ENCODE measurements around the gene BID.

BID gene

GRCh38 chr22:17774206-17774925 is at the start of gene BID:
Gene BID (minus strand): TSS chr22:17774469. CDS start chr22:17750116, 24,353 bp downstream.
- Mint-ChIP-seq H3K27me3 (ENCODE audit: low read depth) (peaks cover 15% of the 10 kb centered on the region), H3K4me3 (peak within 1 kb of the TSS; percentile 84), H3K4me1 (ENCODE audit: low read depth) (peaks cover 58% of the 10 kb centered on the region), H3K36me3 (ENCODE audit: low read depth) (peaks cover 14% of the 10 kb centered on the region), H3K27ac (peak within 1 kb of the TSS; percentile 77), H3K9me3 (no peaks in the 10 kb centered on the region)

- Mint-ChIP-seq H3K4me3 (no peak overlapping the region), H3K27ac (no peak overlapping the region), H3K36me3 (ENCODE audit: low read depth) (peaks cover 3% of the 10 kb centered on the region), H3K9me3 (no peaks in the 10 kb centered on the region), H3K4me1 (ENCODE audit: low read depth) (no peaks in the 10 kb centered on the region), H3K27me3 (ENCODE audit: low read depth) (no peaks in the 10 kb centered on the region)
Observed at GRCh38 chr22:17823964-17824363, 49.7 kb upstream of the BID start.

- H3K27ac Mint-ChIP-seq, result no peak overlapping the region
Observed at GRCh38 chr22:17823226-17823625, 49.0 kb upstream of the BID start.

GRCh38 chr22:17822087-17822486 is 47.8 kb upstream of the BID start:
- Mint-ChIP-seq H3K36me3 (ENCODE audit: low read depth) (peaks cover 3% of the 10 kb centered on the region), H3K4me1 (ENCODE audit: low read depth) (no peaks in the 10 kb centered on the region), H3K27ac (no peak overlapping the region), H3K4me3 (no peak overlapping the region), H3K27me3 (ENCODE audit: low read depth) (no peaks in the 10 kb centered on the region), H3K9me3 (no peaks in the 10 kb centered on the region)

More at GRCh38 chr22:17823226-17823625, 49.0 kb upstream of the BID start:
- Mint-ChIP-seq H3K27me3 (ENCODE audit: low read depth) (no peaks in the 10 kb centered on the region), H3K4me1 (ENCODE audit: low read depth) (no peaks in the 10 kb centered on the region), H3K36me3 (ENCODE audit: low read depth) (peaks cover 3% of the 10 kb centered on the region), H3K4me3 (no peak overlapping the region), H3K9me3 (no peaks in the 10 kb centered on the region)

DNA sequence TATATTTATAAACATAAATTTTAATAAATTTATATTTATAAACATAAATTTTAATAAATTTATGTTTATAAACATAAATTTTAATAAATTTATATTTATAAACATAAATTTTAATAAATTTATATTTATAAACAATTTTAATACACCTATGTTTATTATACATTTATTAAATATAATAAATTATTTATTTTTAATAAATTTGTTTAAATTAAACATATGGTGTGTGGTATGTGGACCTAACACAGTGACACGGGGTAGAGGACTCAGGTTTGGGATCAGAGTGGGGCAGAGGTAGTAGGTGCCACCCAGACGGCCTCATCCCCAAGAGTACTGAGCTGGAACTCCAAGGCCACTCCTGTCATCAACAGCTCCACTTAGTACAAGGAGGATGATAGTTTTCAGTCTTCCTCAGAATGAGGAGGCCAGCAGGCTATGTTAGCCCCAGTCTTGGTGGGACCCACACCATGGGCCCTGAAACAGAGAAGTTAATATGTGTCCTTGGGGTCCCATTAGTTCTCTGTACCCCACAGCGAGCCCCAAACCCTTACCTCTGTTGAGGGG is 46.7 kb upstream of the BID start:
- Mint-ChIP-seq H3K36me3 (ENCODE audit: low read depth) (no peaks in the 10 kb centered on the region), H3K27ac (no peak overlapping the region), H3K9me3 (no peaks in the 10 kb centered on the region)

DNA sequence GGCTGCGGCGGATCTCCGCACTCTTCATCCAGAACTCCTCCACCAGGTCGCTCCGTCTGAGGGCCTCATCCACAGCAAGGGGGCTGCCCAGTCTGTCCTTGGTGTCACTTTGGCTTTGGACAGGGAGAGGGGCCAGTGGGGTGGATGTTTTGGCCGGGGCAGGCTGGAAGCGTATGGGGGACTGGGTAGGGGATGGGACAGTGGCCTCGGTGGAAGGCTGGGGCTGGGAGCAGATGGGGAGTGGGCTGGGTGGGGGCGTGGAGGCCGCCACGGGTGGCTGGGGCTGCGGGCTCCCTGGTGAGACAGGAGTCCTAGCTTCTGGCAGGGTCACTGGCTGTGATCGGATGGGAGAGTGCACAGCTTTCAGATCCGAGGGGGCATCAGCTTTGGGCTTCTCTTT is 44.4 kb upstream of the BID start:
- Mint-ChIP-seq H3K9me3 (no peaks in the 10 kb centered on the region), H3K36me3 (ENCODE audit: low read depth) (no peaks in the 10 kb centered on the region), H3K4me1 (ENCODE audit: low read depth) (no peaks in the 10 kb centered on the region), H3K4me3 (no peak overlapping the region), H3K27me3 (ENCODE audit: low read depth) (no peaks in the 10 kb centered on the region), H3K27ac (no peak overlapping the region)

More for the DNA sequence above, 46.7 kb upstream of the BID start:
- no peaks in the 10 kb centered on the region for H3K4me1 Mint-ChIP-seq (ENCODE audit: low read depth)
- H3K4me3 Mint-ChIP-seq, result no peak overlapping the region
- H3K27me3 Mint-ChIP-seq (ENCODE audit: low read depth), result no peaks in the 10 kb centered on the region

DNA sequence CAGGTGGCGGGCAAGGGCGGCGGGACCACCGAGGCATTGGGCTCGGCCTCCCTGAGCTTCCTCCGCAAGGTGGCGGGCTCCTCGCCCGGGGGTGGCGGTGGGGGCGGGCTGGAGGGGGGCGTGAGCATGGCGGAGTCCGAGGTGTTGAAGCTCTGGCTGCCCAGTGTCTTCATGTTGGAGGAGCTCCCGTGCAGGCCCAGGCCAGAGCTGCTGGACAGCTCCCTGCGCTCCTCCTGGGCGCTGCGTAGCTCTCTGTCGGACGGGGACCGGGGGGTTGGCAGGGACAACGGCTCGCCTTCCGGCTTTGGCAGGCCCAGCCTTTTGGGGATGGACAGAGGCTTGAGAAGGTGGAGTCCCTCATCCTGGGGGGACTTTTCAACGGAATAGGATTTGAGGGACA is 43.9 kb upstream of the BID start:
- no peaks in the 10 kb centered on the region for H3K9me3 Mint-ChIP-seq
- no peaks in the 10 kb centered on the region for H3K36me3 Mint-ChIP-seq (ENCODE audit: low read depth)
- no peaks in the 10 kb centered on the region for H3K4me1 Mint-ChIP-seq (ENCODE audit: low read depth)
- no peak overlapping the region for H3K4me3 Mint-ChIP-seq
- no peak overlapping the region for H3K27ac Mint-ChIP-seq
- no peaks in the 10 kb centered on the region for H3K27me3 Mint-ChIP-seq (ENCODE audit: low read depth)

GRCh38 chr22:17817511-17818065 is 43.3 kb upstream of the BID start:
- Mint-ChIP-seq H3K4me3 (no peak overlapping the region), H3K4me1 (ENCODE audit: low read depth) (no peaks in the 10 kb centered on the region), H3K27ac (no peak overlapping the region), H3K36me3 (ENCODE audit: low read depth) (no peaks in the 10 kb centered on the region), H3K27me3 (ENCODE audit: low read depth) (no peaks in the 10 kb centered on the region), H3K9me3 (no peaks in the 10 kb centered on the region)

DNA sequence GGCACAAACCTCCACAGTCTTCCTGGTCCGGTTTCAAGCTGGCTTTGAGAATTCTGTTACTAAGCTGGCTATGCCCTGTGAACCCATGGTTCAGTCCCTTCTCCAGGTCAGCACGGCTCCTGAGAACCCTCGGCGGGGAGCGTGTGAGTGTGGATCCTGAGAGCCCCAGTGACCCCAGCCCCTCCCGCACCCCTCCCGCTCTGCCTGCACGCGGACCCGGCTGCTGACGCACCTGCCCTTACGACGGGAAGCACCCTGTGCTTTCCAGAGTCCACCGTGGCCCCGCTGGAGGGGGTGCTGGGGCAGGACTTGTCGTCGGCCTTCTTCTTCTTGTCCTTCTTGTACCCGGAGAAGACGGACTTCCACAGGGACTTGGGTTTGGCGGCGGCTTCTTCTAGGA is 42.8 kb upstream of the BID start:
- H3K4me3 Mint-ChIP-seq, result no peak overlapping the region
- H3K27me3 Mint-ChIP-seq (ENCODE audit: low read depth), result no peaks in the 10 kb centered on the region
- H3K36me3 Mint-ChIP-seq (ENCODE audit: low read depth), result no peaks in the 10 kb centered on the region
- no peaks in the 10 kb centered on the region for H3K4me1 Mint-ChIP-seq (ENCODE audit: low read depth)
- no peak overlapping the region for H3K27ac Mint-ChIP-seq
- H3K9me3 Mint-ChIP-seq, result no peaks in the 10 kb centered on the region

- Mint-ChIP-seq H3K4me3 (no peak overlapping the region), H3K27ac (no peak overlapping the region), H3K4me1 (ENCODE audit: low read depth) (no peaks in the 10 kb centered on the region), H3K27me3 (ENCODE audit: low read depth) (no peaks in the 10 kb centered on the region), H3K36me3 (ENCODE audit: low read depth) (no peaks in the 10 kb centered on the region), H3K9me3 (no peaks in the 10 kb centered on the region)
Observed at GRCh38 chr22:17816649-17817048, 42.4 kb upstream of the BID start.

- H3K9me3 Mint-ChIP-seq, result no peaks in the 10 kb centered on the region
- H3K27ac Mint-ChIP-seq, result no peak overlapping the region
- no peak overlapping the region for H3K4me3 Mint-ChIP-seq
- H3K27me3 Mint-ChIP-seq (ENCODE audit: low read depth), result no peaks in the 10 kb centered on the region
- H3K4me1 Mint-ChIP-seq (ENCODE audit: low read depth), result no peaks in the 10 kb centered on the region
- H3K36me3 Mint-ChIP-seq (ENCODE audit: low read depth), result no peaks in the 10 kb centered on the region
Observed at GRCh38 chr22:17815703-17816254, 41.5 kb upstream of the BID start.

DNA sequence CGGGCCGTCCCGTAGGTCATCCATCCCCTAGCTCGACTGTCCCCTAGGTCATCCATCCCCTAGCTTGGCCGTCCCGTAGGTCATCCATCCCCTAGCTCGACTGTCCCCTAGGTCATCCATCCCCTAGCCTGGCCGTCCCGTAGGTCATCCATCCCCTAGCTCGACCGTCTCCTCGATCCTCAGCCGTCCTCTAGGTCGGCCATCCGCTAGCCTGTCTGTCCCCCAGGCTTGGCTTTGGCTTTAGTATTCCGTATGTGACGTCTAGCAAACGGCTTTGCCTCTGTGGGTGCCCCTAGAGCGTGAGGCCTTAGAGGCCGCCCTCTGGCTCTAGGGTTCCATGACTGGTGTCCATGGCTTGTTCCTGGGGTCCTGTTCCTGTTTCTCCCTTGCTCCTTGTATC is 40.6 kb upstream of the BID start:
- Mint-ChIP-seq H3K27me3 (ENCODE audit: low read depth) (no peaks in the 10 kb centered on the region), H3K4me3 (no peak overlapping the region), H3K4me1 (ENCODE audit: low read depth) (no peaks in the 10 kb centered on the region), H3K36me3 (ENCODE audit: low read depth) (no peaks in the 10 kb centered on the region), H3K27ac (no peak overlapping the region), H3K9me3 (no peaks in the 10 kb centered on the region)

DNA sequence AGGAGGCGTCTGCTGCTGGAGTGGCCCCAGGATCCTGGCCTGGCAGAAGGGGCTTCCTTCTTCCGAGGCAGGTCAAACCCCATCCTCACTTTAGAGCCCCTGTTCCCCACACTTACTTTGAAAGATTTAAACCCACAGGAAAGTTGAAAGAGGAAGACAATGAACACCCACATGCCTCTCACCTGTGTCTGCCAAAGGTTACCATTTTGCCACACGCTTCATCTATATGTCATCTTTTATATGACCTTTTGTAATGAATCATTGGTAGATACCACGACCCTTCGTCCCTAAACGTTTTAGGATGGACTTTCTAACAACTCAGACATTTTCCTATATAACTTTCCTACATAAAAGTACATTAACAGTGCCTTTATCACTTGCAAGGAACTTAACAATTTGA is 39.8 kb upstream of the BID start:
- no peak overlapping the region for H3K4me3 Mint-ChIP-seq
- H3K36me3 Mint-ChIP-seq (ENCODE audit: low read depth), result no peaks in the 10 kb centered on the region
- H3K27me3 Mint-ChIP-seq (ENCODE audit: low read depth), result no peaks in the 10 kb centered on the region
- H3K4me1 Mint-ChIP-seq (ENCODE audit: low read depth), result no peaks in the 10 kb centered on the region
- no peak overlapping the region for H3K27ac Mint-ChIP-seq
- H3K9me3 Mint-ChIP-seq, result no peaks in the 10 kb centered on the region

DNA sequence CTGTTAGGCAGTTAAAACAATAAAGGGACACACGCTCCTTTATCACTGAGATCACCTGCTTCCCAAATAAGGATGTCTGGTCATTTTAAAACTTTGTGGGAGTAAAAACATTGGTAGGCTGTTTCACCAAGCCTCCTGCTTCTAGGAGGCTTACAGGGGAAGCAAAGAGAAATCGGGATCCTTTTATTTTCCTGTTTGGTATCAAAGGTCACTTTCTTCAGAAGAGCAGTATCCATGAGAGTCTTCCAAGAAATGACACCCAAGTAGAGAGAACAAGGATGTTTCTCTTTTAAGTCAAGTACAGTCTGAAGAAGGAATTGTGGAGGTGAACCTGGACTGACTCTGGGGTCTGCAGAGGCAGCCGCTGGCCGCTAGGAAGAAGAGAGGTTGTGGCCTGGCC is 36.9 kb upstream of the BID start:
- Mint-ChIP-seq H3K9me3 (no peaks in the 10 kb centered on the region), H3K36me3 (ENCODE audit: low read depth) (no peaks in the 10 kb centered on the region), H3K4me3 (no peak overlapping the region), H3K27me3 (ENCODE audit: low read depth) (no peaks in the 10 kb centered on the region), H3K27ac (no peak overlapping the region), H3K4me1 (ENCODE audit: low read depth) (no peaks in the 10 kb centered on the region)

DNA sequence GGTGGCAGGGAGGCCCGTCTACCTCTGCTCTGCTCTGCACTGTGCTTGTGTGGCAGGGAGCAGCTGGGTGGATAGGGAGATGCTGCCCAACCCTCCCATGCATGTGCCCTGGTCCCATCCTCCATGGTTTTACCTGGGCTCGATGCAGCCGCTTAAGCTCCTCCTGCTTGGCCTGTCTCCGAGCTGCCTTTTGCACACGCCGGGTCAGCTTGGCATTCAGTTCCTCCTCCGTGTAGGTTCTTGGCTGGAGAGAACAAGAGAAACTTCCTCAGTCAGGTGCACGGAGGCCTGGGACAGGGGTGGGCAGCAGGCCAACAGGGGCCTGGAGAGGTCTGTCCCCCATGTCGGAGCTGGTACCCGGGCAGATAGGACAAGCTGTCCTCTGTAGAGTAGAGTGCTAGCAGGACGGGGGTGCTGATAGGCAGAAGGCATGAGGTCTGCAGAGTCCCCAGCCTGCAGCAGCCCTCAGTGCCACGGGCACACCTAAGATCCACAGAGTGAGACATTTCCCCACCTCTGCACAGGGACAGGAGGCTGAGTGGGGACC is 36.4 kb upstream of the BID start:
- H3K4me3 Mint-ChIP-seq, result no peak overlapping the region
- no peaks in the 10 kb centered on the region for H3K27me3 Mint-ChIP-seq (ENCODE audit: low read depth)
- no peaks in the 10 kb centered on the region for H3K9me3 Mint-ChIP-seq

More for the DNA sequence above, 36.4 kb upstream of the BID start:
- no peaks in the 10 kb centered on the region for H3K4me1 Mint-ChIP-seq (ENCODE audit: low read depth)
- no peak overlapping the region for H3K27ac Mint-ChIP-seq
- no peaks in the 10 kb centered on the region for H3K36me3 Mint-ChIP-seq (ENCODE audit: low read depth)
